ENCODE measurements around the gene PLD1. TPM values are rescaled to one million over a fixed set of nuclear protein-coding genes. Genes with fewer than 3 reads are reported as not detected.

Gene PLD1
- total and polyA plus RNA-seq, 2 of the 8 experiments (the other 6 are each of a cell fraction or from before 2014, with no cell fraction given) = 1.2 to 2.6 TPM

GRCh38 chr3:171834461-171834801 is 24.1 kb upstream of the PLD1 start:
- no peaks in the 10 kb centered on the region for H4K20me1 ChIP-seq (replicated peaks in 1 of 2; ENCODE audit: control insufficient read depth in 1 of 2, insufficient read depth in 2 of 2, low read length in 2 of 2)
- peak overlapping the region; percentile 42; the same call in 1 of the 2 replicates for H2AFZ ChIP-seq (ENCODE audit: low read length)
- peaks cover 0 to 4% (median 2%) of the 10 kb centered on the region in 4 experiments; a peak in 4 of 7 replicates for H3K4me1 ChIP-seq (replicated peaks in 1 of 4; ENCODE audit: control insufficient read depth in 3 of 4, insufficient read depth in 4 of 4, low read length in 3 of 4)
- H3K23me2 ChIP-seq (ENCODE audit: low read depth, low read length) = no peaks in the 10 kb centered on the region
- TF ChIP-seq RBBP5 (IDR thresholded peaks at IDR 0.05; ENCODE audit: borderline replicate concordance, low read depth, low read length) (no peak), HDAC6 (IDR thresholded peaks at IDR 0.05; ENCODE audit: low read depth, low read length) (no peak), EP300 (IDR thresholded peaks at IDR 0.05; ENCODE audit: borderline replicate concordance in 1 of 2, low read depth in 2 of 2, low read length in 2 of 2) (no peak), TEAD4 (IDR thresholded peaks at IDR 0.05; ENCODE audit: low read depth, low read length) (no peak)
- ChIA-PET CTCF (ENCODE audit: partially characterized antibody) (interaction anchor here (0.9 to 3.1 kb wide), 13 partner anchors 10 to 871 kb away, joined by 3 to 7 read pairs (median 4); partner anchors contain the start of gene PLD1), POLR2A (ENCODE audit: partially characterized antibody) (no interaction called here)
- H2AK5ac ChIP-seq (ENCODE audit: low read depth, low read length) = no peak overlapping the region
- H4K5ac ChIP-seq (ENCODE audit: insufficient read length, low read depth, low read length) = no peak overlapping the region
- DNase-seq (ENCODE audit: low read depth in 1 of 2, low spot score in 2 of 2) = no peak
- no peak for FAIRE-seq
- no peak overlapping the region for H2BK20ac ChIP-seq (ENCODE audit: low read length)
- no peak overlapping the region for H3K4me3 ChIP-seq (ENCODE audit: extremely low read depth in 1 of 4, insufficient read depth in 2 of 4, low read depth in 3 of 4, low read length in 4 of 4)
- no peak overlapping the region for H3K56ac ChIP-seq (replicated peaks; ENCODE audit: insufficient read length, low read depth, low read length)
- H3K36me3 ChIP-seq (ENCODE audit: control insufficient read depth in 2 of 4, insufficient read depth in 4 of 4, low read length in 3 of 4) = no peaks in the 10 kb centered on the region
- H3K18ac ChIP-seq (ENCODE audit: extremely low read depth, low read length) = no peak overlapping the region
- H3K9me3 ChIP-seq (ENCODE audit: insufficient read depth in 2 of 2, low read depth in 1 of 2, low read length in 1 of 2) = no peaks in the 10 kb centered on the region
- H4K91ac ChIP-seq (replicated peaks; ENCODE audit: insufficient read length, low read length) = no peak overlapping the region
- no peaks in the 10 kb centered on the region for H3K79me2 ChIP-seq (ENCODE audit: control insufficient read depth in 1 of 2, insufficient read depth in 2 of 2, low read length in 2 of 2)
- no peak overlapping the region for H3K23ac ChIP-seq (ENCODE audit: insufficient read length)
- no peak overlapping the region for H4K8ac ChIP-seq (ENCODE audit: extremely low read depth, insufficient read depth, low read length)
- 97% methylated on average over 5 of the region's 5 CpGs; no CpG with 5 or more reads in 1 of the 2 experiments for WGBS, 2 experiments (ENCODE audit: extremely low coverage in 1 of 2, insufficient coverage in 1 of 2, insufficient read length in 1 of 2, insufficient replicate concordance in 2 of 2, low coverage in 1 of 2, low lambda C conversion rate in 2 of 2, missing lambda C conversion rate in 1 of 2)
- no peak overlapping the region for H3K14ac ChIP-seq (ENCODE audit: insufficient read length)
- H2BK5ac ChIP-seq (ENCODE audit: low read depth, low read length) = no peak overlapping the region
- no peak overlapping the region for H3K4me2 ChIP-seq (ENCODE audit: insufficient read depth in 1 of 2, low read depth in 2 of 2, low read length in 2 of 2)
- no peak overlapping the region for H3K9ac ChIP-seq (replicated peaks in 1 of 4; ENCODE audit: extremely low read depth in 1 of 4, low read depth in 3 of 4, low read length in 3 of 4)
- H3K79me1 ChIP-seq (ENCODE audit: low read depth, low read length) = no peaks in the 10 kb centered on the region
- no peak overlapping the region for H2BK12ac ChIP-seq (ENCODE audit: low read depth, low read length)
- no peak overlapping the region for H3K4ac ChIP-seq (replicated peaks; ENCODE audit: insufficient read length, low read depth, low read length)
- no peak overlapping the region for H3K27ac ChIP-seq (ENCODE audit: low read depth, low read length)
- no peak overlapping the region for H2BK15ac ChIP-seq (ENCODE audit: low read length)
- no peak overlapping the region for H2BK120ac ChIP-seq (replicated peaks; ENCODE audit: low read depth, low read length)
- H3K27me3 ChIP-seq (replicated peaks in 1 of 4; ENCODE audit: control insufficient read depth in 3 of 4, extremely low read depth in 1 of 4, insufficient read depth in 3 of 4, low read length in 3 of 4) = no peaks in the 10 kb centered on the region

All from H1 (cell line).